Keratinocyte (primary cell): ENCODE measurements around the gene ZNF862.

Experiments
- CTCF ChIP-seq, 3 experiments: IDR thresholded peaks in 1 of 3; conservative IDR thresholded peaks in 1 of 3; optimal IDR thresholded peaks in 1 of 3; 2 replicates in 2 of 3; 3 replicates in 1 of 3; pipeline versions ENCODE3 to v1.5.1; 2011; ENCODE audit warnings: low read length in 3 of 3, mild to moderate bottlenecking in 3 of 3, moderate library complexity in 2 of 3, control low read depth in 1 of 3, inconsistent platforms in 1 of 3; ENCODE audit not compliant: insufficient read depth in 2 of 3; ENCODE audit errors: extremely low read depth in 1 of 3
- EZH2 ChIP-seq: IDR thresholded peaks from one replicate; pipeline ENCODE4 v1.6.1; 2012; ENCODE audit warnings: inconsistent platforms, mild to moderate bottlenecking, low read length, moderate library complexity

GRCh38 chr7:149816267-149816751, 21.9 kb upstream of the ZNF862 start:
- TF ChIP-seq CTCF (optimal IDR thresholded peaks at IDR 0.05 in 1 of 3, IDR thresholded peaks at IDR 0.05 in 1 of 3, conservative IDR thresholded peaks at IDR 0.05 in 1 of 3; ENCODE audit: extremely low read depth in 1 of 3, insufficient read depth in 2 of 3, low read length in 3 of 3) (no peak), EZH2 (no peak)
